Measurements from ENCODE around the gene NEIL1.
A peak's percentile ranks its signal among the peaks of the same experiment; 100 is the strongest.
"Not testable (repeated sequence)": the region's sequence is repeated elsewhere in the genome, so short reads cannot be mapped to it uniquely, and the experiment has no call there.

The NEIL1 gene

DNA sequence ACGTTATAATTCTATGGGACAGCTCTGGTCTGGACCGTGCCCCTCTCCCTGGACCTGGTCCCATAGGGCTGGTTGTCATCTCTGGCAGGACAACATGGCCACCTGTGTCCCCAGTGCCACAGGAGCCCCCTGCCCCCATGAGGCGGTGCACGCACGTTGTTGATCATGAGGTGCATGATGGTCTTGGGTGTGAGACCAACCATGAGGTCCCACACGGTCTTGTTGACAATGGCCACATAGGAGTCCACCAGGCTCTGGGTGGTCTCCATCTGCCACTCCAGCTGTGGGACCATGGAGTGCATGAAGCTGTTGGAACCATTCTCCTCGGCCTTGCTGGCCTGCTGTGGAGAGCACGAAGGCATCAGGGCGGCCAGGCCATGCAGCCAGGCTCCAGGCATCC, 44.5 kb upstream of the NEIL1 start:
- H3K27me3 ChIP-seq (ENCODE audit: insufficient read depth, low read length, poor library complexity): no peaks in the 10 kb centered on the region
- ATAC-seq (ENCODE audit: insufficient read depth, low read depth) (no peak), DNase-seq (no peak)
- no peak overlapping the region for H3K9ac ChIP-seq (ENCODE audit: low read depth, low read length)
- no peak overlapping the region for H2AFZ ChIP-seq (ENCODE audit: low read depth, low read length)
- H3K79me2 ChIP-seq (ENCODE audit: insufficient read depth, low read length): no peaks in the 10 kb centered on the region
- no peaks in the 10 kb centered on the region for H3K36me3 ChIP-seq (ENCODE audit: insufficient read depth, low read length)
- H4K20me1 ChIP-seq (ENCODE audit: insufficient read depth, low read length): no peaks in the 10 kb centered on the region
- no peak overlapping the region for H3K27ac ChIP-seq (ENCODE audit: low read length)
- H3K4me1 ChIP-seq (ENCODE audit: insufficient read depth, low read length): no peaks in the 10 kb centered on the region
- H3K4me2 ChIP-seq (ENCODE audit: insufficient read depth, low read length): no peak overlapping the region
- H3K4me3 ChIP-seq (ENCODE audit: low read depth in 1 of 2, low read length in 2 of 2): no peak overlapping the region
- TF ChIP-seq, protein P1, sequence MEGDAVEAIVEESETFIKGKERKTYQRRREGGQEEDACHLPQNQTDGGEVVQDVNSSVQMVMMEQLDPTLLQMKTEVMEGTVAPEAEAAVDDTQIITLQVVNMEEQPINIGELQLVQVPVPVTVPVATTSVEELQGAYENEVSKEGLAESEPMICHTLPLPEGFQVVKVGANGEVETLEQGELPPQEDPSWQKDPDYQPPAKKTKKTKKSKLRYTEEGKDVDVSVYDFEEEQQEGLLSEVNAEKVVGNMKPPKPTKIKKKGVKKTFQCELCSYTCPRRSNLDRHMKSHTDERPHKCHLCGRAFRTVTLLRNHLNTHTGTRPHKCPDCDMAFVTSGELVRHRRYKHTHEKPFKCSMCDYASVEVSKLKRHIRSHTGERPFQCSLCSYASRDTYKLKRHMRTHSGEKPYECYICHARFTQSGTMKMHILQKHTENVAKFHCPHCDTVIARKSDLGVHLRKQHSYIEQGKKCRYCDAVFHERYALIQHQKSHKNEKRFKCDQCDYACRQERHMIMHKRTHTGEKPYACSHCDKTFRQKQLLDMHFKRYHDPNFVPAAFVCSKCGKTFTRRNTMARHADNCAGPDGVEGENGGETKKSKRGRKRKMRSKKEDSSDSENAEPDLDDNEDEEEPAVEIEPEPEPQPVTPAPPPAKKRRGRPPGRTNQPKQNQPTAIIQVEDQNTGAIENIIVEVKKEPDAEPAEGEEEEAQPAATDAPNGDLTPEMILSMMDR (IDR thresholded peaks at IDR 0.05; ENCODE audit: borderline replicate concordance, extremely low read depth, low read length, poor library complexity, severe bottlenecking): no peak
- no peak for TF ChIP-seq EZH2 (IDR thresholded peaks at IDR 0.05; ENCODE audit: borderline replicate concordance, low read depth, low read length, severe bottlenecking)
- H3K9me3 ChIP-seq (ENCODE audit: insufficient read depth, low read length, severe bottlenecking): no peaks in the 10 kb centered on the region

DNA sequence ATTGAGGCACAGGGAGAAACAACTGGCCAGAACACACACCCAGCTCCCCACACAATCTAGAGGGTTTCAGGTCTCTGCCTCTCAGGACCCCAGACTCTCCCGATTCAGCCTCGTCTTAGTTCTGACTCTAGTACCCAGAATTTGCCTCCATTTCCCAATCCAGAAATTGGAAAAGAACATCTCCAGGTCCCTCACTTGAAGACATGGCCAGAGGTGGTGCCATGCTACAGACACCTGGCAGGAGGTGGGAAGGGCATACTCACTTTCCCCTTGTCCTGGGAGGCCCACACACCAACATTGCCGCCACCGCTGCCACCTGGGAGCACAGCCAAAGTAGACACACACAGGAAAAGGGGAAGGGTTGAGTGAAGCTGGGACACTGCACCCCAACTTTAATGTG, 44.1 kb upstream of the NEIL1 start:
- not testable (repeated sequence) for H4K20me1 ChIP-seq (ENCODE audit: insufficient read depth, low read length); H3K9ac ChIP-seq (ENCODE audit: low read depth, low read length); H3K79me2 ChIP-seq (ENCODE audit: insufficient read depth, low read length); H3K36me3 ChIP-seq (ENCODE audit: insufficient read depth, low read length); ATAC-seq (ENCODE audit: insufficient read depth, low read depth); H3K9me3 ChIP-seq (ENCODE audit: insufficient read depth, low read length, severe bottlenecking); H2AFZ ChIP-seq (ENCODE audit: low read depth, low read length); H3K27ac ChIP-seq (ENCODE audit: low read length); H3K4me2 ChIP-seq (ENCODE audit: insufficient read depth, low read length); H3K27me3 ChIP-seq (ENCODE audit: insufficient read depth, low read length, poor library complexity); H3K4me3 ChIP-seq (ENCODE audit: low read depth in 1 of 2, low read length in 2 of 2); H3K4me1 ChIP-seq (ENCODE audit: insufficient read depth, low read length); DNase-seq

DNA sequence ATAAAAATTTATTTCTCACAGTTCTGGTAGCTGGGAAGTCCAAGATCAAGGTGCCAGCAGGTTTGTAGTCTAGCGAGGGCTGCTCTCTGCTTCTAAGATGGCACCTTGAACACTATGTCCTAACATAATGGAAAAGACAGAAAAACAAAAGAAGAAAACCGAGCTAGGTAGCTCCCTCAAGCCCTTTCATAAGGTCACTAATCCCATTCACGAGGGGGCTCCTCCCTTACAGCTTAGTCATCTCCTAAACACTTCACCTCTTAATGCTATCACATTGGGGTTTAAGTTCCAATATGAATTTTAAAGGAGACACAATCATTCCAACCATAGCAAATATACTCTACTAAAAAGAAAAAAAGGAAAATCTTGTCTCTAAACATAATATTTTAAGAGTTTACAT, 40.7 kb upstream of the NEIL1 start:
- Histone ChIP-seq H4K20me1 (ENCODE audit: insufficient read depth, low read length) (no peaks in the 10 kb centered on the region), H3K4me2 (ENCODE audit: insufficient read depth, low read length) (no peak overlapping the region), H3K27me3 (ENCODE audit: insufficient read depth, low read length, poor library complexity) (peaks cover 7% of the 10 kb centered on the region), H3K9me3 (ENCODE audit: insufficient read depth, low read length, severe bottlenecking) (no peaks in the 10 kb centered on the region), H2AFZ (ENCODE audit: low read depth, low read length) (no peak overlapping the region), H3K4me3 (ENCODE audit: low read depth in 1 of 2, low read length in 2 of 2) (no peak overlapping the region), H3K4me1 (ENCODE audit: insufficient read depth, low read length) (no peaks in the 10 kb centered on the region), H3K79me2 (ENCODE audit: insufficient read depth, low read length) (no peaks in the 10 kb centered on the region), H3K36me3 (ENCODE audit: insufficient read depth, low read length) (no peaks in the 10 kb centered on the region), H3K9ac (ENCODE audit: low read depth, low read length) (no peak overlapping the region), H3K27ac (ENCODE audit: low read length) (no peak overlapping the region)
- no peak for ATAC-seq (ENCODE audit: insufficient read depth, low read depth)
- no peak for DNase-seq
- no peak for TF ChIP-seq EZH2 (IDR thresholded peaks at IDR 0.05; ENCODE audit: borderline replicate concordance, low read depth, low read length, severe bottlenecking)
- TF ChIP-seq, protein P1 (IDR thresholded peaks at IDR 0.05; ENCODE audit: borderline replicate concordance, extremely low read depth, low read length, poor library complexity, severe bottlenecking): no peak

DNA sequence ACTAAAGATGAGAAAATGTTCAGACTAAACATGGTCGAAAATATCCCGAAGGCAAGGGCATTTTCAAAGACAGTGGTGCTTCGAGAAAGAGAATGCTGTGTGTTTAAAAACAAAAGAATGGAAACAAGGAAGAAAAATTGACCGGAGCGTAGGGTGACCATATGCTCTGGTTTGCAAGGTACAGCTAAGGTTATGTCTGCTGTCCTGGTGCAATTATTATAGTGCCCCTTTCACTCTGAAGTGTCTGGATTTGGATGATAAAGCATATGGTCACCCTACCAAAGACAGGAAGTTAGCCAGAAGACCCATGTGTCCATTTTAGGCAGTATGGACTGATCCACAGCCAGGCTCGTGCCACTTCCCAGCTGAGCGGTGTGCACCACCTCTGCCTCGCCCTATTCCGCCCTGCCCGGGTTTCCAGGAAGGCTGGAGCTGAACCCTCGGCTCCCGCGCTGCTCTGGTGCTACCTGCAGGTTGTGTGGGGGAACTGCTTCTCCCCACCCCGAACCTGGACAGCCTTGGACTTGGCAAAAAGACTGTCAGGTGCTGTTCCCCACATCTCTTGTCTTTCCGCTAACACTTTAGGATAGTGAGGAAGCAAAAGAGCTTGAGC, 39.0 kb upstream of the NEIL1 start:
- Histone ChIP-seq H3K27ac (ENCODE audit: low read length) (no peak overlapping the region), H3K9me3 (ENCODE audit: insufficient read depth, low read length, severe bottlenecking) (no peaks in the 10 kb centered on the region), H2AFZ (ENCODE audit: low read depth, low read length) (no peak overlapping the region), H3K9ac (ENCODE audit: low read depth, low read length) (no peak overlapping the region), H3K4me1 (ENCODE audit: insufficient read depth, low read length) (no peaks in the 10 kb centered on the region), H3K36me3 (ENCODE audit: insufficient read depth, low read length) (no peaks in the 10 kb centered on the region), H3K79me2 (ENCODE audit: insufficient read depth, low read length) (no peaks in the 10 kb centered on the region), H4K20me1 (ENCODE audit: insufficient read depth, low read length) (no peaks in the 10 kb centered on the region), H3K4me3 (ENCODE audit: low read depth in 1 of 2, low read length in 2 of 2) (no peak overlapping the region), H3K27me3 (ENCODE audit: insufficient read depth, low read length, poor library complexity) (peaks cover 7% of the 10 kb centered on the region), H3K4me2 (ENCODE audit: insufficient read depth, low read length) (no peak overlapping the region)
- DNase-seq: peak; percentile 6
- TF ChIP-seq, protein P1 (IDR thresholded peaks at IDR 0.05; ENCODE audit: borderline replicate concordance, extremely low read depth, low read length, poor library complexity, severe bottlenecking): peak; percentile 49
- no peak for TF ChIP-seq EZH2 (IDR thresholded peaks at IDR 0.05; ENCODE audit: borderline replicate concordance, low read depth, low read length, severe bottlenecking)
- ATAC-seq (ENCODE audit: insufficient read depth, low read depth): no peak
